HG02759 (cell line): ENCODE results near the gene ECE1.

Experiments
- ATAC-seq: cut with Tn5 transposase; IDR thresholded peaks from one replicate; pipeline ENCODE4 v1.9.1; 2021; ENCODE audit warnings: mild to moderate bottlenecking, moderate library complexity; ENCODE audit not compliant: unreplicated experiment

ECE1 gene

DNA sequence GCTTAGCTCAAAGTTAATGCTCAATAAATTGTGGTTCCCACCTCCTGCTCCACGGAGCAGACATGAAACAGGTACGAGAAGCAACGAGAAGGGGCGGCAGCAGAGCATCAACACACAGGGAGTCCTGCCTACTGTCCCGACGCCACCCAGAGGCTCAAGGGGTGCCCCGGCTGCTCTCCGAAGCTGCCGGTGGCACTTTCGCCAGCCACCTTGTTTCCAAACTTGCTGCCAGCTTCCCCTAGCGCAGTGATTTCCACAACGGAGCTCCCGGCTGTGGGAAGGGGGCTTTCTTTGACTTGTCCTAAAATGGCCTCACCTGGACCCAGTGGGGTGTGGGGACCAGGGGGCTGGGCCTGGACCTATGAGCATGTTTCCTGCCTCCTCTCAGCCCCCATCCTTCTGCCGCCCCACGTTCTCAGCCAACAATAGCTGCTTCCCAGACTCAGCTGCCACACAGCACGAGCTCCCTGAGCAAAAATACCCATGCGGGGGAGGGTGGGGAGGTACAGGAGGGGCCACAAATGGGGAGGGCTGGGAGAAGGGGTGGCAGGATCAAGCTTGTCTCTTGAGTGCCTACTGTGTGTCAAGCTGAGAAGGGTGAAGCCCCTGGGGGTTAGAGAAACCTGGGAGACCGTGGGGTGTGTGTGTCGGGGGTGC is 35.6 kb upstream of the ECE1 start:
- ATAC-seq, result no peak

DNA sequence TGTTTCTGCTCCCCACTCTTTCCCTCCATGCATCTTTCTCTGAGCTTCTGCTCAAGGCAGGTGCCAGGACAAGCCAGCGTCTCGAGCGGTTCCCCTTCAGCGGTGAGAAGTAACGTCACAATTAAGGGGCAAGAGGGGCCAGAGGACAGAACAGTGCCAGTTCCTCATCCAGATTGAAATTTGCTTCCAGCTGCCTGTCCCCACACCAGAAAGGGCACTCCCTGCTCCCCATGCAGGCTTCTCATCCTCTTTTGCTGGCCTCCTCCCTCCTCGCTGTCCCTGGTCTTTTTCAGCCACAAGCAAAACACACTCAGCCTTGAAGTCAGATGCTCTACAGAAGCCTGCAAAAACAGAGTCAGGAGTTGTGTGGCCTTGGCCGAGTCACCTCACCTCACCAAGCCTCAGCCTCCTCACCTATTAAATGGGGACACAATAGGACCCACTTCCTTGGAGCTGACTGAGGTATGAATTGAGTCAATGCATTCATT is 35.0 kb upstream of the ECE1 start:
- no peak for ATAC-seq

DNA sequence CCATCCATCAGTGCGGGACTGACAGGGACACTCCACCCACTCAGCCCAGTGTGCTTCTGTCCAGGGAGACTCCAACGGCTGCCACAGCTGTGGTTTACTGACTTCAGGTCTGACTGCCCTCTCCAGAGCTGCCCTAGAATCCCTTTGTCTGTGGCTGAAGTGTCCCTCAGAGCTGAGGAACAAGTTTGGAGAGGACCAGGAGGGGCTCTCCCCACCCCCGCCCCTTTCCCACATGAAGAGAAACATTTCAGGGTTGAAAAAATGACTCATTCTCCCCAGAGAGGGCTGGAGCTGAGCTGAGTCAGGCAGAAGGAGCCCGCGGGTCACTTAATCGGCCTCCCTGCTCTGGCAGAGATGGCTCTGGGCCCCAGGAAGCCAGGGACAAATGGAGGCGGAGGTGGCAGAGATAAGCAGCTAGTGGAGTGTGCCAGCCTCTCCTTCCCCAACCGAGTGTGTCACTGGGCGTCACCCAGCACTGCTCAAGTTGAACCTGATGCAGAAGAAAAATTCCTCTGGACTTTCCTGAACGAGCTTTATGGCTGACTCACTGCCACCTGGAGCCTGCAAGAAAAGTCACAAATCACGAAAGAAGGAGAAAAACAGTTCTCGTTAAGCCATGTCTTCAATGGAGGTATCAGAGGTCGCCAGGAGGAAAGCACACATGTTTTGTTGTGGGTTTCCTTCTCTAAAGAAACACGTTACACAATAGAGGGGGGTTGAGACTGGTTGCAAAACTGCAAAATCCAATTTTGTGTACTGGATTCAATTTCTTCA is 34.3 kb upstream of the ECE1 start:
- ATAC-seq, result no peak

DNA sequence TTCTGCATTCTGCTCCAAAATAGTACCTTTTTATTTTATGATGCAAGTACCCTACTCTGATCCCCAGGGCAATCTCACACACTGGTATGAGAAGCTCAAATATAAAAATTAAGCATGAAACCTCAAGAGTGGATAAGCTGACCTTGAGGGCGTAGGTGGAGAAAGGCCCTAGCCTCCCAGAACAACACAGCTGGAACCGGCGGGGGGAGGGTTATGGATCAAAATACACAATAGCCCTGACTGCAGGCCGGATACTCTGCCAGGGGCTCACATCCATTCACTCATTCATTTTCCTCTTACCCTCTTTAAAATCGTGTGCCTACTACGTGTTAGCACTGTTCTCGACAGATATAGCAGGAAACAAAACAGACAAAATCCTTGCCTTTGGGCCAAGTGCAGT is 32.8 kb upstream of the ECE1 start:
- no peak for ATAC-seq

DNA sequence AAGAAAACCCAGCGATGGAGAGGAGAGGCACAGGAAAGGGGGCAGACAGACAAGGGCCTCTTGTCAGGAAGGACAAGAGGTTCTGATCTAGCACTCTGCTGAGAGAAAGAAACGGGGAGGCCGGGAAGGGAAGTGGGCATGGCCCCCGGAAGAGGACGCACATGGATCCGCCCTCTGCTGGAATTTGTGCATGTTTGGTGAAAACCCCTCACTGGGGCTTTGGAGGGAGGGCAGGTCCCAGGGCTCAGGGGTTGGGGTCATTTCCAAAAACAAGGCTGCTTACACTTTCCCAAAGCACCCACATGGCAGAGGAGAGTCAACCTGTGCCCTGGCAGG is 32.4 kb upstream of the ECE1 start:
- no peak for ATAC-seq

DNA sequence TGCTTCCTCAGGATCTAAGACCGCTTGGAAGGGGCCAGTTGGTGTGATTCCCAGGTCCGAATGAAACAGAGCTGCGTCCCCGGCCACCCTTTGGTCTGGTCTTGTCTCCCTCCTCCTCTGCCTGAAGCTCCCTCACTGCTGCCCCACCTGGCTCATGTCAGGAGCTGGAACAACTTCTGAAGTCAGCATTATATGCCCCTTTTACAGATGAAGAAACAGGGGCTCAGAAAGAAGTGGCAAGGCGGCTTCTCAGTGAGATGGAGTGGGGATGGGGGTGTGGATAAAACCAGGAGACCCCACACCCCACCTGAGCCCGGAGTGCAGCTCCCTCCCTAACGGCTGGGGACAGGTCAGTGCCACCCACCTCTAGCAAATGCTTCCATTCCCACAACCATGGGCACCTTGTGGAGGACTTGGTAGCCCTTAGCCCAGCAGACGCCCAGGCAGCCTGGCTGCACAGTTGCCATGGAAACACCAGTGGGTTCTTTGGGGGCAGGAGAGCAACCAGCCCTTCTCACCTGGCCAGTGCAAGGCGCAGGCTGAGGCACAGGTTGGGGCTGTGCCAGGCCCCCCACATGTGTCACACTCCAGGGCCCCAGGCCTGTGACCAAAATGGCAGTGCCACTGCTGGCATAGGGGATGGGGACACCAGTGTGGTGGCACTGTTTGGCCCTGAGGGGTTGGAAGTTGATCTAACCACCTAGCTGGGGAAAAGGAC is 31.9 kb upstream of the ECE1 start:
- no peak for ATAC-seq

DNA sequence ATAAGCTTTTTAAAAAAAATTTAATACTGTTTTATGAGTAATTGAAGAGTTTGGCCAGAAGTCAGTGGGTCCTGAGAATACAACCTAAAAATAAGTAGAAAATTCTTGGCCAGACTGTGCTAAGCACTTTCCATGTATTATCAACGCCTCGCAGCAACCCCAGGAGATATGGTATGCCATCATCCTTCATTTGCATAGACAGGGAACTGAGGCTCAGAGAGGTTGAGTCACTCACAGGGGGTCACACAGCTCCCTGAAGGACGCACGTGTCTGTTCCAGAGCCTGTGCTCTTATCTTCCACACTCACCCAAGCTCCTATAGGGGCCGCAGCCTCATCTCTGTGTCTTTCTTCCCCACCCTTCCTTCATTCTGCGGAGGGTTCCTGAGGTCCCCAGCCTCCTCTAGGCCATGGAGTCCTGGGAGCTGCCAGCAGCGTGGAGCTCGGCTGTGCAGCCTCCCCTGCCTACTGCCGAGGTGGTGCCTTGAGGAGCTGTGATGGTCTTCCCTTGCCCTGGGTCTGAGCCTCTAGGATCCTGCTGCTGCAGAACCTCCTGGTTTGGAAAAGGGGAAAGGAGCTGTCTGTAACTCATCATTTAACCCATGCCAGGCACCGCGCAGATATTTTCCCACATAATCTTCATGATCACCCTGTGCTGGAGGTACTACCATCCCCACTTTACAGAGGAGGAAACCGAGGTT is 30.3 kb upstream of the ECE1 start:
- no peak for ATAC-seq

DNA sequence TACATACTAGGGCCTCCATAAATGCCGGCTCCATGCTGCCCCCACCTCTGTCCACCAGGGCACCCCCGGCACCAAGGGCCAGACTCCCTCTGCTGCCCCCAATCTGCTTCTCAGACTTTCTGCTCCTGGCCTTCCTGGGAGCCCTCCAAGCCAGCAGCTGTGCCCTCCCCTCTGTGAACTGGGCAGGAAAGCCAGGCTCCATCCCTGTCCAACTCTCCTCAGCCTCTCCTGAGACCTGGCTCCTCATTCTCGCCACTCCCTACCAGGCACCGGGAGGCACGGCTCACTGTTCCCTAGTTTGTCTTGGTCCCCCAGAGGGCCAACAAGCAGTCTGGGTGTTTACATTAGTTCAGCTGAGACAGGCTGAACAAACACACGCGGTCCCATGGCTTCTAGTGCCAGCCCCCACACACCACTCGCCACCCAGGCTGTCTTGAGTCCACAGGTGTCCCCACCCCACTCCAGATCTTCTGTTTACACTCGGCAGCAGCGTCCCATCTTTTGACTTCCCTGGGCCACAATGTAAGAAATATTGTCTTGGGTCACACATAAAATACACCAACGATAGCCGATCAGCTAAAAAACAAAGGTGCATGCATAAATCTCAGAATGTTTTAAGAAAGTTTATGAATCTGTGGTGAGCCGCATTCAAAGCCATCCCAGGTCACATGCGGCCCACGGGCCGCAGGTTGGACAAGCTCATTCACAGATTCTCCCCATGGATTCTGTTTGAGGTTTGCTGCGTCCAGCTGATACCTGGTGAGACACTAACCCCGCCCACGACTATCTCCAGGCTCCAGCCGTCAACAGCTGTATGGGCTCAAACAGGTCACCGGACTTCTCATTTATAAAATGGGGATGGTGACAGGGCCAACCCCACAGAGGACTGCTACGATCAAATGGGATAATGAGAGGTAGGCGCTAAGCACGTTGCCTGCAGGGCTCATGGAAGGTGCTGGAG is 29.5 kb upstream of the ECE1 start:
- no peak for ATAC-seq

DNA sequence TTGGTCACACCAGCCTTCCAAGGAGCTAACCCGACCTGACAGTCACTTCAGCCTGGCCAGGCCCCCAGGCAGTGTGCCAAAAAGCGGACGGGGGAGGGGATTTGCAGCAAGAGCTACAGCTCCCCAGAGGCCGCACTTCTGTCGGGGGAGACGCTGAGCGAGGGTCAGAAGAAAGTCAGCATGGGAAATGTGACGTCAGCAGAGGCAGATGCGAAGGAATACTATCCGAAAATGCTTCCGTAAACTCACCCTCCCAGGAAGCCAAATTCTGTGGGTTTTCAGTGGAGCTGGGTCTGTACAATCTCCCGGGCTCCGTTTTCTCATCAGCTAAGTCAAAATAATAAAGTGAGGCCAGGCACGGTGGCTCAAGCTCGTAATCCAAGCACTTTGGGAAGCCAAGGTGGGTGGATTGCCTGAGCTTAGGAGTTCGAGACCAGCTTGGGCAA is 28.5 kb upstream of the ECE1 start:
- no peak for ATAC-seq

DNA sequence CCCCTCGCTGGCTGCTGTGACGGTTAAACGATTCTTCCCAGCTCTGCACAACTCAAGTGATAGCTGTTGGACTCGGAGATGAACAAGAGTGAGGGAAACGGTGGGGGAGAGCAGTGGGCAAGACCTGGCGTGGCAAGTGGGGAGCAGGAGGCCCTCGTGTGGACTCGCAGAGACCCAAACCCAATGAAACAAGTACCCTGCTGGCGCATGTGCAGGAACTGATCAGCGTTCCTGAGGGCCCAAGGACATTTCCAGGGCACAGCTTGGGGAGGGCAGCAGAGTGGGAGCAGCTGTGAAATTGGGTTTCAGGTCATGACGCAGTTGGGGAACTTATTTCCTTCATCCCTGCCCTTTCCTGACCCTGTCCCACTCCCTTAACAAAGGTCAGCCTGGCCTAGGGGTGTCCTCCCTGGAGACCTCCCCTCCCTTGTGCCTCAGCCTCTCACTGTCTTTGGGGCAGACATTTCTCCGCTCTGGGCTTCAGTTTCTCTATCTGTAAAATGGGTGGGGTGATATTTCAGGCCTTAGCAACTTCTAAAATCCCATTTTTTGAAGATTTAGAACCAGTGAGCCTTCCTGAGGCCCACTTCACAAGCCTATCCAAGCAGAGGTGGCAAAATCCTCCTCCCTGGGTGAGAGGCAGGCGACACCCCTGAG is 27.9 kb upstream of the ECE1 start:
- ATAC-seq, result no peak

DNA sequence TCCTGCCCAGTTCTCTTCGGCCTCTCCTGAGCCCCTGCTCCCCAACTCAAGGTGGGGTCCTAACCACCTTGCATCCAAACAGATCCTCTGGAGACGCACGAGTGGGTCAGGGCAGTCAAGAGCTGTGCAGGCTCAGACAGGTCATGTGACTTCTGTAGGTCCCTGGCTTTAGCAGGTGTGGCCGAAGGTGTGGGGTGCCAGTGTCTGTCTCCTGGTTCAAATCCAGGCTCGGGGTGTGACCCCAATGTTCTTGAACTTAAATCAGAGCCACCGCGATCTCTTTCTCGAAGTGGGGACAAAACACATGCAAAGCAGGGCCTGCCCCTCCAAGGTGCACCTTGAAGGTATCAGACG is 27.4 kb upstream of the ECE1 start:
- no peak for ATAC-seq

DNA sequence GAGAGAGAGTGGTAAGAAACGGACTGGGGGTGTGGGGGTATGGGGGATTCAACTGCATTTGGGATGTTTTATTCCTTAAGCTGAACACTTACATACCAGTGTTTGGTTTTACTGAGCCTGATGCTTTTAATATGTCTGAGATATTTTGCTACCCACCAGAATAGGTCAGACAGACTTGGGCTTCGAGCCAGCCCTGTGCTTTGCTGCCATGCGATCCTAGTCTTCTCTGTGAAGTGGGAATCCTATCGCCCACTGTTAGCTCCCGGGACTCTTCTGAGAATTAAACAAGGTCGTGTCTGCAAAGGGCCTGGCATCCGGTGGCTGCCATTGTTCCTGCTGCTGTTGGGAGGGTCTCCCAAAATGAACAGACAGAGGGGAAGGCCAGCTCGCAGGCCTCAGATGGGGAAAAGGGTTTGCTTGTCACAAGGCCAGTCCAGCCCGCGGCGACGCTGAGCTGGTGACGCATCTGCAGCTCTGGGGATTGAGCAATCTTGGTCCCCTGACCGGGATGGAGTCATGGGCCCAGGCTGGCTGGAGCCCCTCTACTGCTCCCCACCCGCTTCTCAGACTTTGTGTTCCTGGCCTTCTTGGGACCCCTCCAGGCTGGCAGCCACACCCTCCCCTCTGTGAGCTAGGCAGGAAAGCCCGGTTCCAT is 26.9 kb upstream of the ECE1 start:
- no peak for ATAC-seq

DNA sequence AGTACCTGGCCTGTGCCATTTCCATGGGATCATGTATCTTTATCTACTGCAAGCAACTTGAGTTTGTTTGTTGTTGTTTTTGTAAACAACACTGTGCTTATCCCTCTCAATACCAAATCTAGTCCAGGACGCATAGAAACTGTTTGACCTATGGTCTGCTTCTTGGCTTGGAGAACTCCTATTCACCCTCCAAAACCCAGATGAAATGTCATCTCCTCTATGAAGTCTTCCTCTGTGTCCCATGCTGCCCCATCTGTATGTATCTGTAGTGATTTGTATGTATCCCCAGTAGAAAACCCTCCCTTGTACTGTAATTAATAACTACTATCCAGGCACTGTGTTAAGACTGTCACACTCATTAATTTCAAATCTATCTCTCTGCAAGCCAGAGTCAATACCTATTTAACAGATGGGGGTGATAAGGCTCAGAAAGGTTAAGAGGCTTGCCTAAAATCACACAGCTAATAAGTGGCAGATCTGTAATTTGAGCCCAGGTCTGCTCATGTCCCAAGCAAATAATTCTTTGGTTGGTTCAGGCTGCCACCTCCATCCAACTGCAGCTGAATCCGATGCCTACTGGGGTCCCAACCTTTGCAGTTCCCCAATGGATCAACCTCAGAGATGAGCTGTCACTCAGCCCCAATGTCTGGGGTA is 24.6 kb upstream of the ECE1 start:
- ATAC-seq, result no peak

DNA sequence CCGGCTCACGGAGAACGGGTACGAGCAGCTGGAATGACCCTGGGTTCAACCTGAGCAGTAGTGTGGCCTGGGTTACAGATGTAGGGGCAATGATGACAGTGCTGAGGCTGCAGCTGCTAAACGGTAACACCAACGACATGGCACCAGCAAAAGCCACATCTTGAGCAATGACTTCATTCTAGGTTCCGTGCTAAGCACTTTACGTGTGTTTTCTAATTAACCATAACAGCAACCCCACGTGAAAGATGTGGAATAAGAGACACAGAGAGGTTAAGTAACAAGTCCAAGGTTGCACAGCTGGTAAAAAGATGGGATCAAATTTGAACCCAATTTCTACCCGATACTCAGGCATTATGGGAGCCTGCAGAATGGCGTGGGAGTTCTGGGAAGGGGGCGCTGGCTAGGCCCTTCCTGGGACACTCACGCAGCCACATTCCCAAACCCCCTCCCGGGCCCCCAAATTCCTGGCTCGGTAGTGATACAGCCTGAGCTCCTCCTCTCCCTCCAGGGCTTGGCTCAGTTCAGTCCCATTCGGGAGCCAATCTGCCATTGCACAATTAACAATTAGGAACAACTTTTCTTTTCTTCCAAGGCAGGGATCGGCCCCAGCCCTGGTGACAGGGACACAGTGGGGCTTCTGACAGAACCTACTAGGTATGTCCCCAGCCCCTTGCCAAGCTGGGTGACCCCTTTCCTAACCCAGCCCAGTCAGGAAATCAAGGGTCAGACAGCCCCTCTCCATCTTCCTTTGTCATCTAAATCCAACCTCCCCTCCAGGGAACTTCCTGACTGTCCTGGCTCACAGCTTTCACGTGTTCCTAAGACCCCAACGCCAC is 23.8 kb upstream of the ECE1 start:
- ATAC-seq, result no peak

DNA sequence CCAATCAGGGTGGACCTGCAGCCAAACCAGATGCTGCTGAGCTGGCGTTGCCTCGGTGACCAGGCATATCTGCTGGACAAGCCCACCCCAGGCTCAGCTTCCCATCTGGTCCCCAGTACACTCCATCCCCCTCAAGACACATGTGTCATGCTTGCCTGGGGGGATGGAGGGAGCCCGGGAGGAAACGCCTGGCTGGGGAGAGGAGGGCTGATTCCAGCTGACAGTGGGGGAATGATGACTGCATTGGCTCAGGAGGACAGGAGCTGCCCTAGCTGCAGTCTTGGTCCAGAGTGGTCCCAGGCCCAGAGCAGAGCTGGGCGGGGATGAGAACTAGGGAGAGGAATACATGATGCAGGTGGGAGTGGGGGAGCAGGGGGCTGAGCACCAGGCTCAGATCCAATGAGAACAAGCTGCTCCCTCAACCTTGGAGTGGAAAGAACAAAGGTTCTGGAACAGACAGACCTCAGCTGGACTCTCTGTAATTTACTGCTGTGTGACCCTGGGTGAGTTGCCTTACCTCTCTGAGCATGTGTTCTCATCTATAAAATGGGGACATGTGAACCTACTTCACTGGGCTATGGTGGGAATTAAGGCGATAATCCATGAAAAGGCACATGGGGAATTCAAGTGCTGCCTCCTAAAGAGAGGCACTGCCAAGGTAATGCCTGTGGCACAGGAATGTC is 23.1 kb upstream of the ECE1 start:
- ATAC-seq, result no peak

DNA sequence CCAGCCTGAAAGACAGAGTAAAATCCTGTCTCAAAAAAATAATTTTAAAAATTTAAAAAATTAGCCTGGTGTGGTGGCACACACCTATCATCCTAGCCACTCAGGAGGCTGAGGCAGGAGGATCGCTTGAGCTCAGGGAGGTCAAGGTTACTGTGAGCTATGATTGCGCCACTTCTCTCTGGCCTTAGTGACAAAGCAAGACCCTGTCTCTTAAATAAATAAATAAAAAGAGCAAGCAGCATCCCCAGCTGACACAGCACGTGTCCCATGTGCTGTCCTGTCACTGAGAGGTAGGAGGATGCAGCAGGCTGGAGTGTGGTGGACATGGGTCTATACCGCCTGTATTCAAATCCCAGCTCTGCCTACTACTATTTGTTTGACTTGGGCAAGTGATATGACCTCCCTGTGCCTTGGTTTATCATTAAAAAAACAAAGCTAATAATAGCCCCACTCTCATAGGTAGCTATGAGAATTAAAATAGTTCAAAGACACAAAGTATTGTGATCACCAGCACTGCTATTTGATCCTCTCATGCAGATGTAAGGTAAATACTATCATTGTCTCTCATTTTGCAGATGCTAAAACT is 22.2 kb upstream of the ECE1 start:
- ATAC-seq, result no peak

DNA sequence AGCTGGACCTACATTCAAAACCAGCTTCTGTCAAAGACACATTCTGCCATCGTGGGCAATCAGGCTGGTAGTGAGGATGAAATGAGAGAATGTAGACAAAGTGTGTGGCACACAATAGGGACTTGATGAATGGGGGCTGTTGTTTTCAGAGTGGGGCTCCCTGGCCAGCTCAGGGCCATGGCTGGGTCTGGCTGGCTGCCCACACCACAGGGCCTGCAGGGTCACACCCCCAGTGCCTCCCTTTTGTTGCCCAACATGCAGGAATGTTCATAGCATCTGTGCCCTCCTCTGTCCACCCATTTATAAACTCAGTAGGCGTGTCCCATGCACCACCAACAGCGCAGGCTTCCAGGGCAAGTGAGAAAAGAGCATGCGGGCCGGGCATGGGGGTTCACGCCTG is 20.8 kb upstream of the ECE1 start:
- no peak for ATAC-seq
